HG02970 (cell line): ENCODE measurements around the gene CACUL1.
A peak's percentile ranks its signal among the peaks of the same experiment; 100 is the strongest.
"Not testable (repeated sequence)": the region's sequence is repeated elsewhere in the genome, so short reads cannot be mapped to it uniquely, and the experiment has no call there.

ENCODE experiments used
- ATAC-seq: cut with Tn5 transposase; IDR thresholded peaks from one replicate; pipeline ENCODE4 v1.9.1; 2021; ENCODE audit warnings: mild to moderate bottlenecking, moderate library complexity, moderate number of reproducible peaks; ENCODE audit not compliant: unreplicated experiment, low FRiP score

The CACUL1 gene

GRCh38 chr10:118754556-118755423 is at the start of gene CACUL1:
TSS of gene CACUL1 (minus strand) at chr10:118754970. CDS start at chr10:118754762, 208 bp downstream.
- peak; percentile 97 for ATAC-seq

GRCh38 chr10:118804262-118804773 is 49.5 kb upstream of the CACUL1 start:
- no peak for ATAC-seq

GRCh38 chr10:118802126-118802793 is 47.5 kb upstream of the CACUL1 start:
- ATAC-seq, result no peak

- no peak for ATAC-seq
Measured at GRCh38 chr10:118800920-118801319, 46.1 kb upstream of the CACUL1 start.

- no peak for ATAC-seq
Measured at GRCh38 chr10:118799777-118800176, 45.0 kb upstream of the CACUL1 start.

- no peak for ATAC-seq
Measured at GRCh38 chr10:118798231-118798662, 43.5 kb upstream of the CACUL1 start.

- not testable (repeated sequence) for ATAC-seq
Measured at GRCh38 chr10:118794971-118795370, 40.2 kb upstream of the CACUL1 start.

GRCh38 chr10:118793545-118793944 is 38.8 kb upstream of the CACUL1 start:
- ATAC-seq, result no peak

- ATAC-seq, result no peak
Measured at GRCh38 chr10:118792526-118792925, 37.8 kb upstream of the CACUL1 start.

GRCh38 chr10:118790058-118790457 is 35.3 kb upstream of the CACUL1 start:
- ATAC-seq, result no peak

GRCh38 chr10:118785551-118785950 is 30.8 kb upstream of the CACUL1 start:
- no peak for ATAC-seq

- no peak for ATAC-seq
Measured at GRCh38 chr10:118783776-118784545, 29.2 kb upstream of the CACUL1 start.

- not testable (repeated sequence) for ATAC-seq
Measured at GRCh38 chr10:118782916-118783465, 28.2 kb upstream of the CACUL1 start.

- ATAC-seq, result no peak
Measured at GRCh38 chr10:118781541-118781940, 26.8 kb upstream of the CACUL1 start.

- ATAC-seq, result no peak
Measured at GRCh38 chr10:118778727-118779126, 24.0 kb upstream of the CACUL1 start.

- ATAC-seq, result no peak
Measured at GRCh38 chr10:118776960-118777359, 22.2 kb upstream of the CACUL1 start.

- ATAC-seq, result no peak
Measured at GRCh38 chr10:118776033-118776432, 21.3 kb upstream of the CACUL1 start.

- no peak for ATAC-seq
Measured at GRCh38 chr10:118775478-118775877, 20.7 kb upstream of the CACUL1 start.

GRCh38 chr10:118773041-118773440 is 18.3 kb upstream of the CACUL1 start:
- no peak for ATAC-seq

- no peak for ATAC-seq
Measured at GRCh38 chr10:118771976-118772375, 17.2 kb upstream of the CACUL1 start.
